ENCODE results near the gene HOXD4. TPM values are rescaled to one million over a fixed set of nuclear protein-coding genes. Genes with fewer than 3 reads are reported as not detected.
A peak's percentile ranks its signal among the peaks of the same experiment; 100 is the strongest.

HOXD4 gene
- total RNA-seq, 1 experiment from 2014 or later = 0.29 TPM

- Histone ChIP-seq H3K9me3 (replicated peaks) (no peaks in the 10 kb centered on the region), H3K4me1 (replicated peaks) (no peaks in the 10 kb centered on the region), H3K27me3 (replicated peaks) (no peaks in the 10 kb centered on the region), H3K36me3 (peaks cover 4% of the 10 kb centered on the region; the same call in 1 of the 2 replicates), H3K27ac (no peak overlapping the region), H3K4me3 (no peak overlapping the region)
- no peak for DNase-seq (ENCODE audit: low read depth in 1 of 2, low spot score in 2 of 2)
Observed at GRCh38 chr2:176147800-176148496, 3.4 kb upstream of the HOXD4 start.

- Histone ChIP-seq H3K27ac (no peak overlapping the region), H3K9me3 (replicated peaks) (no peaks in the 10 kb centered on the region), H3K4me3 (no peak overlapping the region), H3K4me1 (replicated peaks) (no peaks in the 10 kb centered on the region), H3K36me3 (peaks cover 4% of the 10 kb centered on the region; the same call in 1 of the 2 replicates), H3K27me3 (replicated peaks) (no peaks in the 10 kb centered on the region)
- no peak for DNase-seq (ENCODE audit: low read depth in 1 of 2, low spot score in 2 of 2)
Observed at GRCh38 chr2:176148751-176149421, 2.5 kb upstream of the HOXD4 start.

- Histone ChIP-seq H3K36me3 (peaks cover 4% of the 10 kb centered on the region; the same call in 1 of the 2 replicates), H3K4me3 (no peak overlapping the region), H3K27ac (no peak overlapping the region), H3K27me3 (replicated peaks) (no peaks in the 10 kb centered on the region), H3K9me3 (replicated peaks) (no peaks in the 10 kb centered on the region), H3K4me1 (replicated peaks) (no peaks in the 10 kb centered on the region)
- no peak for DNase-seq (ENCODE audit: low read depth in 1 of 2, low spot score in 2 of 2)
Observed at GRCh38 chr2:176149481-176149938, 1.8 kb upstream of the HOXD4 start.

- no peak for DNase-seq (ENCODE audit: low read depth in 1 of 2, low spot score in 2 of 2)
- H3K27me3 ChIP-seq (replicated peaks) = no peaks in the 10 kb centered on the region
- no peak overlapping the region for H3K27ac ChIP-seq
- no peaks in the 10 kb centered on the region for H3K4me1 ChIP-seq (replicated peaks)
- no peak overlapping the region for H3K4me3 ChIP-seq
- H3K36me3 ChIP-seq = peaks cover 9% of the 10 kb centered on the region; the same call in 1 of the 2 replicates
- no peaks in the 10 kb centered on the region for H3K9me3 ChIP-seq (replicated peaks)
Observed at GRCh38 chr2:176149939-176150583, 1.3 kb upstream of the HOXD4 start.

- Histone ChIP-seq H3K9me3 (replicated peaks) (no peaks in the 10 kb centered on the region), H3K27me3 (replicated peaks) (no peaks in the 10 kb centered on the region), H3K36me3 (peaks cover 14% of the 10 kb centered on the region; the same call in 1 of the 2 replicates), H3K4me3 (no peak overlapping the region), H3K4me1 (replicated peaks) (no peaks in the 10 kb centered on the region), H3K27ac (no peak overlapping the region)
- no peak for DNase-seq (ENCODE audit: low read depth in 1 of 2, low spot score in 2 of 2)
Observed at GRCh38 chr2:176150584-176151441, 537 bp upstream of the HOXD4 start.

GRCh38 chr2:176152350-176153181 lies 1.2 kb downstream of the HOXD4 start:
- no peak overlapping the region for H3K27ac ChIP-seq
- H3K27me3 ChIP-seq (replicated peaks) = no peaks in the 10 kb centered on the region
- peaks cover 14% of the 10 kb centered on the region; the same call in 1 of the 2 replicates for H3K36me3 ChIP-seq
- no peaks in the 10 kb centered on the region for H3K9me3 ChIP-seq (replicated peaks)
- H3K4me3 ChIP-seq = no peak overlapping the region
- peak in 1 of 2 experiments; percentile 31 for DNase-seq (ENCODE audit: low read depth in 1 of 2, low spot score in 2 of 2)
- H3K4me1 ChIP-seq (replicated peaks) = no peaks in the 10 kb centered on the region

GRCh38 chr2:176154576-176155252 lies 3.4 kb downstream of the HOXD4 start:
- Histone ChIP-seq H3K27ac (no peak overlapping the region), H3K9me3 (replicated peaks) (no peaks in the 10 kb centered on the region), H3K4me3 (no peak overlapping the region), H3K36me3 (peaks cover 14% of the 10 kb centered on the region; the same call in 1 of the 2 replicates), H3K27me3 (replicated peaks) (no peaks in the 10 kb centered on the region), H3K4me1 (replicated peaks) (no peaks in the 10 kb centered on the region)
- no peak for DNase-seq (ENCODE audit: low read depth in 1 of 2, low spot score in 2 of 2)

- Histone ChIP-seq H3K9me3 (replicated peaks) (no peaks in the 10 kb centered on the region), H3K4me3 (no peak overlapping the region), H3K4me1 (replicated peaks) (no peaks in the 10 kb centered on the region), H3K27ac (no peak overlapping the region), H3K27me3 (replicated peaks) (no peaks in the 10 kb centered on the region), H3K36me3 (peaks cover 14% of the 10 kb centered on the region; the same call in 1 of the 2 replicates)
- no peak for DNase-seq (ENCODE audit: low read depth in 1 of 2, low spot score in 2 of 2)
Observed at GRCh38 chr2:176155356-176156044, 4.2 kb downstream of the HOXD4 start.

GRCh38 chr2:176156301-176156806 lies 5.0 kb downstream of the HOXD4 start:
- Histone ChIP-seq H3K36me3 (peaks cover 14% of the 10 kb centered on the region; the same call in 1 of the 2 replicates), H3K4me1 (replicated peaks) (no peaks in the 10 kb centered on the region), H3K27me3 (replicated peaks) (no peaks in the 10 kb centered on the region), H3K4me3 (no peak overlapping the region), H3K9me3 (replicated peaks) (no peaks in the 10 kb centered on the region), H3K27ac (no peak overlapping the region)
- peak in 1 of 2 experiments; percentile 22 for DNase-seq (ENCODE audit: low read depth in 1 of 2, low spot score in 2 of 2)

GRCh38 chr2:176156807-176157498 lies 5.6 kb downstream of the HOXD4 start, which contains the start of gene HOXD3:
HOXD3 (plus strand) TSS chr2:176157307; CDS start chr2:176169115, 11,808 bp downstream.
- DNase-seq (ENCODE audit: low read depth in 1 of 2, low spot score in 2 of 2) = peak in 1 of 2 experiments; percentile 27

More at GRCh38 chr2:176156807-176157498, 5.6 kb downstream of the HOXD4 start, which contains the start of gene HOXD3:
- Histone ChIP-seq H3K27ac (no peak within 1 kb of the TSS), H3K9me3 (replicated peaks) (no peaks in the 10 kb centered on the region), H3K27me3 (replicated peaks) (no peaks in the 10 kb centered on the region), H3K4me1 (replicated peaks) (no peaks in the 10 kb centered on the region), H3K4me3 (no peak within 1 kb of the TSS), H3K36me3 (peaks cover 14% of the 10 kb centered on the region; the same call in 1 of the 2 replicates)

Measured in SJSA1 (cell line).